ENCODE data around the gene TACO1. TPM values are rescaled to one million over a fixed set of nuclear protein-coding genes. Genes with fewer than 3 reads are reported as not detected.
A peak's percentile ranks its signal among the peaks of the same experiment; 100 is the strongest.

TACO1 gene
- total and polyA plus RNA-seq, 2 of the 8 experiments (the other 6 are each of a cell fraction or from before 2014, with no cell fraction given) = 19.1 to 23.6 TPM

DNA sequence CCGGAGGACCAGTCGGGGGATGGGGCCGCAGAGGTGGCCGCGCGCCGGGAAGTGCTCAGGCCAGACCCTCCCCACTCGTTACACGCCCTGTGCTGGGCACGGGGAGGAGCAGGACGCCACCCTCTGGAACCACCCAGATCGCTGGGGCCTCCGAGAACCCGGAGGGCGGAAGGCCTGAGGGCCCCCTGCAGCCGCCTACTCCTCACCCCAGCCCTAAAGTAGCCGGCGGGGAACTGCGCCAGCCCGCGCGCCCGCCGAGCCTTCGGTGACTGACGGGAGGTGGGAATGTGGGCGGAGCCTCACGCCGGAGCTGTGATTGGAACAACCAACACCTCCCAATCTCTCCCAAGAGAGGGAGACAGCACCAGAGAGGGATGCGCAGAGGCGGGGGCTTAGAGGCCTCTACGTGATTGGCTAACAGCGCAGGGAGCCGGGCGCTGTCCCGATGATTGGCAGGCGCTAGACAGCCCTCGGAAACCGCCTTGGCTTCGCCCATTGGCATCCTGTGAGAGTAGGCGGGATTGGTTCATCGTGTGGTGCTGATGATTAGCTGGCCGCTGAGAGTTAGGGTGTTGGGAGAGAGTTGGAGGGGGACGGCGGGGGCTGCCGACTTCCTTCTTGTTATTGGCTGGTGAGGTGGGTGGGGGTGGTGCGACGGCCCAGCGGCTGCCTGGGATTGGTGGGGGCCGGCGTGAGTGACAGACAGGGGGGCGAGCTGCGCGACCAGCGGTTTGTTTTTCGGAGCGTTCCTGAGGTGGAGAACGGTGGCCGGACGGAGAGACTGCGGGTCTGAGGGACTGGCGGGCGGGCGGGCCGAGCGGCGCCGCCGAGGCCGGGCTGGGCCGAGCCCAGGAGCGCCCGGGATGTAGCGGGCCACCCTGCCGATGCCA lies 21.2 kb downstream of the TACO1 start, which contains the start of gene MAP3K3 (continued):
- TF ChIP-seq, protein P1, sequence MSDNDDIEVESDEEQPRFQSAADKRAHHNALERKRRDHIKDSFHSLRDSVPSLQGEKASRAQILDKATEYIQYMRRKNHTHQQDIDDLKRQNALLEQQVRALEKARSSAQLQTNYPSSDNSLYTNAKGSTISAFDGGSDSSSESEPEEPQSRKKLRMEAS (IDR thresholded peaks at IDR 0.05) = 0 out of 2 replicates have a peak, but pooled peaks have one; percentile 31
- TF ChIP-seq TEAD4 (IDR thresholded peaks at IDR 0.05; ENCODE audit: low read depth, low read length) = peak; percentile 26; the same call in 1 of the 2 replicates
- peak; percentile 36; the same call in 1 of the 2 replicates for TF ChIP-seq YY1 (IDR thresholded peaks at IDR 0.05; ENCODE audit: low read depth, low read length)
- no peak for TF ChIP-seq EZH2 (IDR thresholded peaks at IDR 0.05; ENCODE audit: low read depth, low read length, severe bottlenecking)
- peak; percentile 91 for TF ChIP-seq TAF1 (IDR thresholded peaks at IDR 0.05; ENCODE audit: low read depth, low read length)
- TF ChIP-seq HDAC6 (IDR thresholded peaks at IDR 0.05; ENCODE audit: low read depth, low read length) = no peak
- TF ChIP-seq BACH1 (IDR thresholded peaks at IDR 0.05; ENCODE audit: low read length) = no peak
- TF ChIP-seq ASH2L (IDR thresholded peaks at IDR 0.05; ENCODE audit: low read length) = peak; percentile 92
- TF ChIP-seq, protein P2, sequence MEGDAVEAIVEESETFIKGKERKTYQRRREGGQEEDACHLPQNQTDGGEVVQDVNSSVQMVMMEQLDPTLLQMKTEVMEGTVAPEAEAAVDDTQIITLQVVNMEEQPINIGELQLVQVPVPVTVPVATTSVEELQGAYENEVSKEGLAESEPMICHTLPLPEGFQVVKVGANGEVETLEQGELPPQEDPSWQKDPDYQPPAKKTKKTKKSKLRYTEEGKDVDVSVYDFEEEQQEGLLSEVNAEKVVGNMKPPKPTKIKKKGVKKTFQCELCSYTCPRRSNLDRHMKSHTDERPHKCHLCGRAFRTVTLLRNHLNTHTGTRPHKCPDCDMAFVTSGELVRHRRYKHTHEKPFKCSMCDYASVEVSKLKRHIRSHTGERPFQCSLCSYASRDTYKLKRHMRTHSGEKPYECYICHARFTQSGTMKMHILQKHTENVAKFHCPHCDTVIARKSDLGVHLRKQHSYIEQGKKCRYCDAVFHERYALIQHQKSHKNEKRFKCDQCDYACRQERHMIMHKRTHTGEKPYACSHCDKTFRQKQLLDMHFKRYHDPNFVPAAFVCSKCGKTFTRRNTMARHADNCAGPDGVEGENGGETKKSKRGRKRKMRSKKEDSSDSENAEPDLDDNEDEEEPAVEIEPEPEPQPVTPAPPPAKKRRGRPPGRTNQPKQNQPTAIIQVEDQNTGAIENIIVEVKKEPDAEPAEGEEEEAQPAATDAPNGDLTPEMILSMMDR (IDR thresholded peaks at IDR 0.05; ENCODE audit: control extremely low read depth in 1 of 3, insufficient read depth in 1 of 3, low read depth in 1 of 3, low read length in 3 of 3) = no peak
- peak; percentile 7 to 65; a peak in 3 of 4 replicates for TF ChIP-seq SIN3A (conservative IDR thresholded peaks at IDR 0.05 in 1 of 2, IDR thresholded peaks at IDR 0.05 in 1 of 2; ENCODE audit: low read depth in 1 of 2, low read length in 2 of 2)
- TF ChIP-seq TCF12 (IDR thresholded peaks at IDR 0.05; ENCODE audit: low read depth, low read length) = no peak
- TF ChIP-seq POU5F1 (IDR thresholded peaks at IDR 0.05; ENCODE audit: low read depth, low read length) = no peak
- TF ChIP-seq SP2 (IDR thresholded peaks at IDR 0.05; ENCODE audit: low read length) = peak; percentile 64
- peak; percentile 84 for TF ChIP-seq TAF7 (optimal IDR thresholded peaks at IDR 0.05; ENCODE audit: borderline replicate concordance, low read depth, low read length)
- TF ChIP-seq POLR2AphosphoS5 (IDR thresholded peaks at IDR 0.05; ENCODE audit: low read depth, low read length) = peak; percentile 48
- TF ChIP-seq CHD2 (IDR thresholded peaks at IDR 0.05; ENCODE audit: low read length) = peak; percentile 74
- TF ChIP-seq, protein P3, sequence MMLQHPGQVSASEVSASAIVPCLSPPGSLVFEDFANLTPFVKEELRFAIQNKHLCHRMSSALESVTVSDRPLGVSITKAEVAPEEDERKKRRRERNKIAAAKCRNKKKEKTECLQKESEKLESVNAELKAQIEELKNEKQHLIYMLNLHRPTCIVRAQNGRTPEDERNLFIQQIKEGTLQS (IDR thresholded peaks at IDR 0.05; ENCODE audit: insufficient read depth, low read depth, low read length) = no peak
- TF ChIP-seq KDM4A (IDR thresholded peaks at IDR 0.05; ENCODE audit: low read depth, low read length, severe bottlenecking) = peak; percentile 65
- no peak for TF ChIP-seq KDM1A (IDR thresholded peaks at IDR 0.05; ENCODE audit: borderline replicate concordance, low read length)
